K562 (cell line): ENCODE results near the gene ZNF503. TPM values are rescaled to one million over a fixed set of nuclear protein-coding genes. Genes with fewer than 3 reads are reported as not detected.

Experiments used
- ATAC-seq: fragments of 200-7000 bp; cut with Tn5 transposase; 3 replicates; pipeline ENCODE4 v1.9.1; 2020; ENCODE audit warnings: moderate library complexity
- BruUV-seq: library from RNA; stranded (reverse); fragments of 400-500 nt; replicated peaks from 2 replicates; lab custom pipeline; 2021; lab: Mats Ljungman, UMichigan
- CTCF ChIA-PET: fragments of 300-600 bp; formaldehyde crosslinking; extraction: SDS; loops from one replicate; lab custom pipeline; 2021; ENCODE audit warnings: low intra/inter-chr PET ratio; lab: Yijun Ruan, JAX
- POLR2A ChIA-PET: fragments of 300-600, 350-650 bp; sonication (Branson Sonifier 250); formaldehyde crosslinking; extraction: SDS; loops from one replicate; lab custom pipeline; 2021; ENCODE audit warnings: antibody characterized with exemption, inconsistent platforms; lab: Yijun Ruan, JAX
- DNase-seq, 4 experiments: peaks; one replicate each; pipeline versions ENCODE4 v3.0.0 to v3.0.0-alpha.2; 2011 to 2018; ENCODE audit warnings: low spot score in 3 of 4, mixed read lengths in 3 of 4; ENCODE audit errors: extremely low read depth in 1 of 4
- FAIRE-seq: peaks from 2 replicates; lab custom pipeline; 2011; peaks lifted over from hg19 to GRCh38; lab: Jason Lieb, UNC
- H2AFZ ChIP-seq: 2 replicates; pipeline ENCODE4 v1.6.0; 2011; ENCODE audit warnings: low read depth, low read length, control low read depth, inconsistent platforms
- H3K27ac ChIP-seq: fragments of 200-600 bp; 3 replicates; pipeline ENCODE4 v1.8.0; 2011; ENCODE audit warnings: low read depth, mild to moderate bottlenecking, control low read depth, inconsistent platforms, low read length, moderate library complexity, mixed read lengths; ENCODE audit errors: extremely low read depth
- H3K27me3 ChIP-seq, 2 experiments: fragments of 300-600 bp in 1 of 2; 2 replicates in 1 of 2; 3 replicates in 1 of 2; pipeline versions ENCODE4 v1.6.0 to v1.8.0; 2011; ENCODE audit warnings: inconsistent platforms in 2 of 2, low read length in 2 of 2, mild to moderate bottlenecking in 1 of 2, mixed read lengths in 1 of 2, moderate library complexity in 1 of 2; ENCODE audit not compliant: control insufficient read depth in 2 of 2, insufficient read depth in 2 of 2
- H3K36me3 ChIP-seq: fragments of 300-600 bp; 3 replicates; pipeline ENCODE4 v1.8.0; 2011; ENCODE audit warnings: mild to moderate bottlenecking, low read length, inconsistent platforms; ENCODE audit not compliant: control insufficient read depth, insufficient read depth
- H3K4me1 ChIP-seq, 2 experiments: fragments of 200-600 bp in 1 of 2; replicated peaks in 1 of 2; 2 replicates in 1 of 2; 3 replicates in 1 of 2; pipeline versions ENCODE4 v1.5.1 to v1.8.0; 2011; ENCODE audit warnings: inconsistent platforms in 2 of 2, low read length in 2 of 2, mild to moderate bottlenecking in 1 of 2, mixed read lengths in 1 of 2, moderate library complexity in 1 of 2; ENCODE audit not compliant: control insufficient read depth in 2 of 2, insufficient read depth in 2 of 2
- H3K4me2 ChIP-seq: 2 replicates; pipeline ENCODE4 v1.6.1; 2011; ENCODE audit warnings: low read length, control low read depth, inconsistent platforms, mixed read lengths; ENCODE audit not compliant: insufficient read depth
- H3K4me3 ChIP-seq: fragments of 200-600 bp; sonication (generic), shearing (Covaris generic); 2 replicates; pipeline ENCODE4 v1.5.1; 2016; ENCODE audit warnings: control low read depth, inconsistent platforms
- H3K79me2 ChIP-seq: fragments of 200-600 bp; 3 replicates; pipeline ENCODE4 v1.8.0; 2011; ENCODE audit warnings: low read length, inconsistent platforms; ENCODE audit not compliant: control insufficient read depth, insufficient read depth
- H3K9ac ChIP-seq, 2 experiments: 2 replicates each; pipeline versions ENCODE4 v1.6.0 to v1.6.1; 2011; ENCODE audit warnings: low read depth in 2 of 2, low read length in 2 of 2, control low read depth in 1 of 2, inconsistent platforms in 1 of 2, mild to moderate bottlenecking in 1 of 2, mixed read lengths in 1 of 2; ENCODE audit not compliant: insufficient read depth in 1 of 2
- H3K9me1 ChIP-seq: one replicate; pipeline ENCODE4 v1.6.0; 2011; ENCODE audit warnings: inconsistent platforms, mild to moderate bottlenecking, low read length, moderate library complexity; ENCODE audit not compliant: control insufficient read depth, insufficient read depth
- H3K9me3 ChIP-seq: replicated peaks from 2 replicates; pipeline ENCODE4 v1.5.1; 2011; ENCODE audit warnings: low read depth, low read length, inconsistent platforms; ENCODE audit not compliant: control insufficient read depth, insufficient read depth
- H4K20me1 ChIP-seq: replicated peaks from 2 replicates; pipeline ENCODE4 v1.6.1; 2011; ENCODE audit warnings: low read length, inconsistent platforms, mixed read lengths; ENCODE audit not compliant: control insufficient read depth, insufficient read depth
- ASH1L ChIP-seq: fragments of 450-650 bp; IDR thresholded peaks from 2 replicates; pipeline ENCODE4 v1.6.1; 2018; ENCODE audit warnings: borderline replicate concordance, mild to moderate bottlenecking, low read depth; ENCODE audit not compliant: partially characterized antibody
- ELF4 ChIP-seq: fragments of 450-650 bp; formaldehyde crosslinking; IDR thresholded peaks from 2 replicates; pipeline ENCODE4 v1.4.0; 2022; ENCODE audit warnings: missing genetic modification characterization
- MTF1 ChIP-seq: fragments of 250-450 bp; sonication (Bioruptor Pico); IDR thresholded peaks from 2 replicates; pipeline ENCODE4 v1.9.0; 2021; ENCODE audit warnings: moderate library complexity, mild to moderate bottlenecking, inconsistent platforms, borderline replicate concordance
- NFE2L1 ChIP-seq: fragments of 450-650 bp; IDR thresholded peaks from 2 replicates; pipeline ENCODE4 v1.6.1; 2016; ENCODE audit warnings: missing genetic modification characterization, low read depth, mild to moderate bottlenecking, missing compliant biosample characterization, moderate library complexity, borderline replicate concordance
- RBBP5 ChIP-seq: fragments of 200-600 bp; sonication (generic); IDR thresholded peaks from 2 replicates; pipeline ENCODE4 v1.6.1; 2012; ENCODE audit warnings: borderline replicate concordance, mild to moderate bottlenecking, low read length, control low read depth, inconsistent platforms; ENCODE audit not compliant: insufficient read depth, poor library complexity, severe bottlenecking
- SAP30 ChIP-seq: fragments of 200-600 bp; sonication (generic); IDR thresholded peaks from 2 replicates; pipeline ENCODE4 v1.6.1; 2012; ENCODE audit warnings: borderline replicate concordance, low read depth, mild to moderate bottlenecking, moderate library complexity, low read length, control low read depth, inconsistent platforms; ENCODE audit not compliant: insufficient read depth, poor library complexity, severe bottlenecking
- SMAD1 ChIP-seq: fragments of 150-350 bp; IDR thresholded peaks from 2 replicates; pipeline ENCODE4 v1.6.1; 2014; ENCODE audit warnings: low read length, low read depth; ENCODE audit not compliant: partially characterized antibody
- WGBS: fragments of 100-300 bp; shearing (Covaris generic); methylation state at CpG from one replicate; pipeline ENCODE4 v1.1.6; 2016; ENCODE audit warnings: low coverage, mixed read lengths; ENCODE audit not compliant: insufficient coverage; ENCODE audit errors: missing lambda C conversion rate; 5-methylcytosine and 5-hydroxymethylcytosine counted together
- in situ Hi-C: fragments of 300-500 bp; cut with MboI; formaldehyde crosslinking; loops from 4 replicates; pipeline ENCODE4 v1.15.0; 2018; ENCODE audit warnings: inconsistent platforms, mixed read lengths
- intact Hi-C: fragments of 100-400 bp; cut with micrococcal nuclease; formaldehyde crosslinking; loops from 2 replicates; pipeline ENCODE4 v1.14.2; 2022
- polyA plus RNA-seq, 8 experiments: library from polyadenylated mRNA; depleted of rRNA in 4 of 8; stranded (reverse) in 5 of 8; unstranded in 3 of 8; fragments of >200 nt; fragmentation: Nextera tagmentation in 2 of 8; fragmentation: Illumina TruSeq in 1 of 8; extraction: Ambion mirVana in 2 of 8; extraction: Trizol in 1 of 8; gene quantifications; 2 replicates each; pipeline versions ENCODE4 v1.2.1 to v1.2.3, GENCODE V29; 2011 to 2014; ENCODE audit warnings: inconsistent platforms in 1 of 8, missing spikeins in 1 of 8
- total RNA-seq, 7 experiments: library from RNA; depleted of rRNA in 6 of 7; stranded (reverse); fragments of >200 nt in 6 of 7; fragmentation: Illumina TruSeq in 2 of 7; extraction: Trizol in 2 of 7; gene quantifications; 2 replicates each; pipeline versions ENCODE4 v1.2.1 to v1.2.3, GENCODE V29; 2011 to 2021; ENCODE audit warnings: low replicate concordance in 1 of 7
- TF ChIP-seq, protein P1 (sequence below): fragments of 250-450 bp; sonication (Bioruptor Pico); IDR thresholded peaks from 2 replicates; pipeline ENCODE4 v1.5.0; 2021; ENCODE audit warnings: mild to moderate bottlenecking, borderline replicate concordance
- TF ChIP-seq, protein P2 (sequence below): fragments of 250-450 bp; sonication (Bioruptor Pico); IDR thresholded peaks from 2 replicates; pipeline ENCODE4 v1.4.0; 2020; ENCODE audit warnings: mild to moderate bottlenecking, moderate library complexity, borderline replicate concordance
- TF ChIP-seq, protein P3 (sequence below): fragments of 450-650 bp; formaldehyde crosslinking; IDR thresholded peaks from 2 replicates; pipeline ENCODE4 v1.4.0; 2020; ENCODE audit warnings: mild to moderate bottlenecking, moderate library complexity
- TF ChIP-seq, protein P4 (sequence below): fragments of 250-450 bp; sonication (Bioruptor Pico); IDR thresholded peaks from 2 replicates; pipeline ENCODE4 v1.8.0; 2022; ENCODE audit warnings: moderate library complexity, mild to moderate bottlenecking, inconsistent platforms

Gene ZNF503
- total and polyA plus RNA-seq, 9 of the 15 experiments (the other 6 are each of a cell fraction or from before 2014, with no cell fraction given): not detected

DNA sequence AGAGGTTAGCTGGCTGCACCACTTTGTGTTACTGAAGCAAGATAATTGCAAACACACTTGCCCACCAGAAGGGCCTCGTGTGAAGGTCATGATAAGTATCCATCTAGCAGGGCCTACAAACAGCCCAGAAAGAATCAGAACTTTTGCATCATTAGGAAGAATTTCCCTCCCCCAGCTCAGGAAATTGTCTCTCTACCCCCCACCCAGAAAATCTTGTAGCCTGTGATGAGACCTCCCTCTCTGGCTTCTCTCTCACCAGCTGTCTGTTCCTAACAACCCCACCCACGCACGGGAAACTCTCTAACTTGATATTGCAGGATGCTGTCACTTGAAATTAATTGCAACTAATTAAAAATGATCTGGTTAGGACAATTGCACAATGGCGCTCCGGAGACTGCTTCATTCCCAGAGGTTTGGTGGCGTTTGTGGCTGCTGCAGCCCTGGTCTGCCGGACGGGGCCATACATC lies 34.5 kb downstream of the ZNF503 start:
- Histone ChIP-seq H3K9ac (no peak overlapping the region), H2AFZ (no peak overlapping the region), H3K9me1 (no peaks in the 10 kb centered on the region), H3K79me2 (no peaks in the 10 kb centered on the region), H3K9me3 (no peaks in the 10 kb centered on the region), H3K27me3 (peaks cover 8 to 21% of the 10 kb centered on the region in 2 experiments), H4K20me1 (no peaks in the 10 kb centered on the region), H3K4me3 (no peak overlapping the region), H3K4me1 (no peaks in the 10 kb centered on the region), H3K27ac (no peak overlapping the region), H3K36me3 (no peaks in the 10 kb centered on the region), H3K4me2 (no peak overlapping the region)
- CTCF ChIA-PET: no interaction called here
- DNase-seq (no peak), ATAC-seq (no peak), FAIRE-seq (no peak)
- intact Hi-C loops: no loop called here
- no TSS peak for BruUV-seq
- in situ Hi-C loops: no loop called here
- POLR2A ChIA-PET: no interaction called here
- WGBS: under 1% methylated on average over 8 of the region's 8 CpGs
- TF ChIP-seq MTF1 (CRISPR knock-in tag) (no peak), RBBP5 (no peak), ASH1L (no peak), ELF4 (no peak), SAP30 (no peak), SMAD1 (no peak), NFE2L1 (tag) (no peak)
- TF ChIP-seq, protein P1, sequence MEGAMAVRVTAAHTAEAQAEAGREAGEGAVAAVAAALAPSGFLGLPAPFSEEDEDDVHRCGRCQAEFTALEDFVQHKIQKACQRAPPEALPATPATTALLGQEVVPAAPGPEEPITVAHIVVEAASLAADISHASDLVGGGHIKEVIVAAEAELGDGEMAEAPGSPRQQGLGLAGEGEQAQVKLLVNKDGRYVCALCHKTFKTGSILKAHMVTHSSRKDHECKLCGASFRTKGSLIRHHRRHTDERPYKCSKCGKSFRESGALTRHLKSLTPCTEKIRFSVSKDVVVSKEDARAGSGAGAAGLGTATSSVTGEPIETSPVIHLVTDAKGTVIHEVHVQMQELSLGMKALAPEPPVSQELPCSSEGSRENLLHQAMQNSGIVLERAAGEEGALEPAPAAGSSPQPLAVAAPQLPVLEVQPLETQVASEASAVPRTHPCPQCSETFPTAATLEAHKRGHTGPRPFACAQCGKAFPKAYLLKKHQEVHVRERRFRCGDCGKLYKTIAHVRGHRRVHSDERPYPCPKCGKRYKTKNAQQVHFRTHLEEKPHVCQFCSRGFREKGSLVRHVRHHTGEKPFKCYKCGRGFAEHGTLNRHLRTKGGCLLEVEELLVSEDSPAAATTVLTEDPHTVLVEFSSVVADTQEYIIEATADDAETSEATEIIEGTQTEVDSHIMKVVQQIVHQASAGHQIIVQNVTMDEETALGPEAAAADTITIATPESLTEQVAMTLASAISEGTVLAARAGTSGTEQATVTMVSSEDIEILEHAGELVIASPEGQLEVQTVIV: no peak
- TF ChIP-seq, protein P2, sequence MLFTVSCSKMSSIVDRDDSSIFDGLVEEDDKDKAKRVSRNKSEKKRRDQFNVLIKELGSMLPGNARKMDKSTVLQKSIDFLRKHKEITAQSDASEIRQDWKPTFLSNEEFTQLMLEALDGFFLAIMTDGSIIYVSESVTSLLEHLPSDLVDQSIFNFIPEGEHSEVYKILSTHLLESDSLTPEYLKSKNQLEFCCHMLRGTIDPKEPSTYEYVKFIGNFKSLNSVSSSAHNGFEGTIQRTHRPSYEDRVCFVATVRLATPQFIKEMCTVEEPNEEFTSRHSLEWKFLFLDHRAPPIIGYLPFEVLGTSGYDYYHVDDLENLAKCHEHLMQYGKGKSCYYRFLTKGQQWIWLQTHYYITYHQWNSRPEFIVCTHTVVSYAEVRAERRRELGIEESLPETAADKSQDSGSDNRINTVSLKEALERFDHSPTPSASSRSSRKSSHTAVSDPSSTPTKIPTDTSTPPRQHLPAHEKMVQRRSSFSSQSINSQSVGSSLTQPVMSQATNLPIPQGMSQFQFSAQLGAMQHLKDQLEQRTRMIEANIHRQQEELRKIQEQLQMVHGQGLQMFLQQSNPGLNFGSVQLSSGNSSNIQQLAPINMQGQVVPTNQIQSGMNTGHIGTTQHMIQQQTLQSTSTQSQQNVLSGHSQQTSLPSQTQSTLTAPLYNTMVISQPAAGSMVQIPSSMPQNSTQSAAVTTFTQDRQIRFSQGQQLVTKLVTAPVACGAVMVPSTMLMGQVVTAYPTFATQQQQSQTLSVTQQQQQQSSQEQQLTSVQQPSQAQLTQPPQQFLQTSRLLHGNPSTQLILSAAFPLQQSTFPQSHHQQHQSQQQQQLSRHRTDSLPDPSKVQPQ (CRISPR knock-in tag): no peak
- TF ChIP-seq, protein P3, sequence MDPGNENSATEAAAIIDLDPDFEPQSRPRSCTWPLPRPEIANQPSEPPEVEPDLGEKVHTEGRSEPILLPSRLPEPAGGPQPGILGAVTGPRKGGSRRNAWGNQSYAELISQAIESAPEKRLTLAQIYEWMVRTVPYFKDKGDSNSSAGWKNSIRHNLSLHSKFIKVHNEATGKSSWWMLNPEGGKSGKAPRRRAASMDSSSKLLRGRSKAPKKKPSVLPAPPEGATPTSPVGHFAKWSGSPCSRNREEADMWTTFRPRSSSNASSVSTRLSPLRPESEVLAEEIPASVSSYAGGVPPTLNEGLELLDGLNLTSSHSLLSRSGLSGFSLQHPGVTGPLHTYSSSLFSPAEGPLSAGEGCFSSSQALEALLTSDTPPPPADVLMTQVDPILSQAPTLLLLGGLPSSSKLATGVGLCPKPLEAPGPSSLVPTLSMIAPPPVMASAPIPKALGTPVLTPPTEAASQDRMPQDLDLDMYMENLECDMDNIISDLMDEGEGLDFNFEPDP (CRISPR knock-in tag): no peak
- TF ChIP-seq, protein P4, sequence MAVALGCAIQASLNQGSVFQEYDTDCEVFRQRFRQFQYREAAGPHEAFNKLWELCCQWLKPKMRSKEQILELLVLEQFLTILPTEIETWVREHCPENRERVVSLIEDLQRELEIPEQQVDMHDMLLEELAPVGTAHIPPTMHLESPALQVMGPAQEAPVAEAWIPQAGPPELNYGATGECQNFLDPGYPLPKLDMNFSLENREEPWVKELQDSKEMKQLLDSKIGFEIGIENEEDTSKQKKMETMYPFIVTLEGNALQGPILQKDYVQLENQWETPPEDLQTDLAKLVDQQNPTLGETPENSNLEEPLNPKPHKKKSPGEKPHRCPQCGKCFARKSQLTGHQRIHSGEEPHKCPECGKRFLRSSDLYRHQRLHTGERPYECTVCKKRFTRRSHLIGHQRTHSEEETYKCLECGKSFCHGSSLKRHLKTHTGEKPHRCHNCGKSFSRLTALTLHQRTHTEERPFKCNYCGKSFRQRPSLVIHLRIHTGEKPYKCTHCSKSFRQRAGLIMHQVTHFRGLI: no peak
